Fibroblast of villous mesenchyme (primary cell): ENCODE measurements around the gene ZNRD2. TPM values are rescaled to one million over a fixed set of nuclear protein-coding genes. Genes with fewer than 3 reads are reported as not detected.

ENCODE experiments used
- DNase-seq: peaks from one replicate; pipeline ENCODE4 v3.0.0-alpha.2; 2010; ENCODE audit warnings: low read depth
- H3K4me3 ChIP-seq: 2 replicates; pipeline ENCODE4 v1.5.1; 2011; ENCODE audit warnings: low read depth, mild to moderate bottlenecking, low read length
- CTCF ChIP-seq: IDR thresholded peaks from 2 replicates; pipeline ENCODE4 v1.5.1; 2012; ENCODE audit warnings: low read depth, mild to moderate bottlenecking, low read length; ENCODE audit not compliant: insufficient read depth
- total RNA-seq: library from RNA; depleted of rRNA; stranded (reverse); fragments of >200 nt; gene quantifications from 2 replicates; pipeline ENCODE4 v1.2.3, GENCODE V29; 2012

The ZNRD2 gene
- total RNA-seq, 1 donor: 31.1 TPM

- DNase-seq: peak; percentile 76
- peak within 1 kb of the TSS; percentile 66 for H3K4me3 ChIP-seq
- no peak for TF ChIP-seq CTCF
These were observed 12.0 kb upstream of the ZNRD2 start, which contains the start of gene LTBP3 for GRCh38 chr11:65558002-65558929. Gene LTBP3 (minus strand): TSS chr11:65558359. CDS start chr11:65557959, 400 bp downstream.

- peak; percentile 32 for DNase-seq
- peak overlapping the region; percentile 62 for H3K4me3 ChIP-seq
- TF ChIP-seq CTCF: no peak
These were observed 11.3 kb upstream of the ZNRD2 start for GRCh38 chr11:65558930-65559509.

GRCh38 chr11:65559535-65559934, 10.7 kb upstream of the ZNRD2 start:
- DNase-seq: no peak
- H3K4me3 ChIP-seq: no peak overlapping the region
- no peak for TF ChIP-seq CTCF

GRCh38 chr11:65559951-65560537, 10.2 kb upstream of the ZNRD2 start:
- H3K4me3 ChIP-seq: no peak overlapping the region
- DNase-seq: peak; percentile 23
- no peak for TF ChIP-seq CTCF

- TF ChIP-seq CTCF: no peak
- peak; percentile 73 for DNase-seq
- no peak overlapping the region for H3K4me3 ChIP-seq
These were observed 9.5 kb upstream of the ZNRD2 start for GRCh38 chr11:65560555-65561418.

GRCh38 chr11:65562020-65562419, 8.3 kb upstream of the ZNRD2 start:
- no peak for TF ChIP-seq CTCF
- DNase-seq: no peak
- no peak overlapping the region for H3K4me3 ChIP-seq
